ENCODE measurements around the gene TCF7L1.

TCF7L1 gene

GRCh38 chr2:85216927-85217326, 83.7 kb downstream of the TCF7L1 start:
- no peak for TF ChIP-seq CTCF (conservative IDR thresholded peaks at IDR 0.05; ENCODE audit: low read depth, low read length)
- DNase-seq (ENCODE audit: low read depth), result no peak

GRCh38 chr2:85221067-85221691, 88.0 kb downstream of the TCF7L1 start:
- H3K4me3 ChIP-seq (ENCODE audit: low read length), result no peak overlapping the region
- DNase-seq (ENCODE audit: low read depth), result no peak
- TF ChIP-seq CTCF (conservative IDR thresholded peaks at IDR 0.05; ENCODE audit: low read depth, low read length), result no peak

More at GRCh38 chr2:85216927-85217326, 83.7 kb downstream of the TCF7L1 start:
- H3K4me3 ChIP-seq (ENCODE audit: low read length), result no peak overlapping the region

- no peak overlapping the region for H3K4me3 ChIP-seq (ENCODE audit: low read length)
- no peak for TF ChIP-seq CTCF (conservative IDR thresholded peaks at IDR 0.05; ENCODE audit: low read depth, low read length)
- no peak for DNase-seq (ENCODE audit: low read depth)
Measured at GRCh38 chr2:85222792-85223191, 89.6 kb downstream of the TCF7L1 start.

GRCh38 chr2:85226783-85227182, 93.6 kb downstream of the TCF7L1 start:
- no peak overlapping the region for H3K4me3 ChIP-seq (ENCODE audit: low read length)
- DNase-seq (ENCODE audit: low read depth), result no peak
- TF ChIP-seq CTCF (conservative IDR thresholded peaks at IDR 0.05; ENCODE audit: low read depth, low read length), result no peak

GRCh38 chr2:85230679-85231467, 97.7 kb downstream of the TCF7L1 start:
- no peak for TF ChIP-seq CTCF (conservative IDR thresholded peaks at IDR 0.05; ENCODE audit: low read depth, low read length)
- H3K4me3 ChIP-seq (ENCODE audit: low read length), result no peak overlapping the region
- no peak for DNase-seq (ENCODE audit: low read depth)

- H3K4me3 ChIP-seq (ENCODE audit: low read length), result no peak overlapping the region
- no peak for DNase-seq (ENCODE audit: low read depth)
Measured at GRCh38 chr2:85231468-85231805, 98.2 kb downstream of the TCF7L1 start.

More at GRCh38 chr2:85231468-85231805, 98.2 kb downstream of the TCF7L1 start:
- no peak for TF ChIP-seq CTCF (conservative IDR thresholded peaks at IDR 0.05; ENCODE audit: low read depth, low read length)

Data from retinal pigment epithelial cell (primary cell).